H1 (cell line): ENCODE data around the gene UBAP2L. TPM values are rescaled to one million over a fixed set of nuclear protein-coding genes. Genes with fewer than 3 reads are reported as not detected.
A peak's percentile ranks its signal among the peaks of the same experiment; 100 is the strongest.

Experiments used
- CTCF ChIA-PET: fragments of 300-600 bp; sonication (Branson Sonifier 250); formaldehyde crosslinking; loops from one replicate; lab custom pipeline; 2021; ENCODE audit not compliant: partially characterized antibody; lab: Charles Lee
- POLR2A ChIA-PET: fragments of 300-600 bp; sonication (Branson Sonifier 250); formaldehyde crosslinking; loops from one replicate; lab custom pipeline; 2021; ENCODE audit warnings: inconsistent platforms; ENCODE audit not compliant: partially characterized antibody; lab: Charles Lee
- DNase-seq, 2 experiments: peaks; one replicate each; pipeline versions ENCODE4 v3.0.0 to v3.0.0-alpha.2; 2010 to 2022; ENCODE audit warnings: low spot score in 2 of 2, low read depth in 1 of 2, mixed read lengths in 1 of 2
- FAIRE-seq: peaks from 2 replicates; lab custom pipeline; 2011; peaks lifted over from hg19 to GRCh38; lab: Jason Lieb, UNC
- H2AFZ ChIP-seq: 2 replicates; pipeline ENCODE4 v1.8.1; 2012; ENCODE audit warnings: low read length, inconsistent platforms
- H2AK5ac ChIP-seq: 2 replicates; pipeline ENCODE4 v1.6.1; 2013; ENCODE audit warnings: low read depth, low read length
- H2BK120ac ChIP-seq: replicated peaks from 2 replicates; pipeline ENCODE3; 2013; ENCODE audit warnings: low read depth, low read length, inconsistent platforms
- H2BK12ac ChIP-seq: 2 replicates; pipeline ENCODE4 v1.6.1; 2013; ENCODE audit warnings: low read depth, low read length
- H2BK15ac ChIP-seq: 2 replicates; pipeline ENCODE4 v1.6.1; 2013; ENCODE audit warnings: low read length
- H2BK20ac ChIP-seq: 2 replicates; pipeline ENCODE4 v1.6.1; 2013; ENCODE audit warnings: low read length
- H2BK5ac ChIP-seq: 2 replicates; pipeline ENCODE4 v1.6.1; 2013; ENCODE audit warnings: low read depth, low read length
- H3K14ac ChIP-seq: 2 replicates; pipeline ENCODE4 v1.6.1; 2013; ENCODE audit warnings: inconsistent platforms; ENCODE audit not compliant: insufficient read length
- H3K18ac ChIP-seq: 2 replicates; pipeline ENCODE4 v1.6.1; 2013; ENCODE audit warnings: low read length; ENCODE audit errors: extremely low read depth
- H3K23ac ChIP-seq: 2 replicates; pipeline ENCODE4 v1.6.1; 2013; ENCODE audit warnings: inconsistent platforms; ENCODE audit not compliant: insufficient read length
- H3K23me2 ChIP-seq: 2 replicates; pipeline ENCODE4 v1.6.1; 2013; ENCODE audit warnings: low read depth, low read length
- H3K27ac ChIP-seq: 2 replicates; pipeline ENCODE4 v1.6.1; 2011; ENCODE audit warnings: low read depth, low read length, inconsistent platforms
- H3K27me3 ChIP-seq, 4 experiments: replicated peaks in 1 of 4; 1 replicate in 1 of 4; 2 replicates in 3 of 4; pipeline versions ENCODE4 v1.6.1 to v1.8.1; 2011 to 2013; ENCODE audit warnings: low read length in 3 of 4, mild to moderate bottlenecking in 3 of 4, inconsistent platforms in 2 of 4, mixed read lengths in 2 of 4, moderate library complexity in 1 of 4; ENCODE audit not compliant: control insufficient read depth in 3 of 4, insufficient read depth in 3 of 4; ENCODE audit errors: extremely low read depth in 1 of 4
- H3K36me3 ChIP-seq, 4 experiments: 2 replicates each; pipeline versions ENCODE4 v1.6.1 to v1.8.1; 2011 to 2013; ENCODE audit warnings: mild to moderate bottlenecking in 4 of 4, low read length in 3 of 4, moderate library complexity in 2 of 4, control low read depth in 1 of 4, inconsistent platforms in 1 of 4; ENCODE audit not compliant: insufficient read depth in 4 of 4, control insufficient read depth in 2 of 4
- H3K4ac ChIP-seq: replicated peaks from 2 replicates; pipeline ENCODE3; 2013; ENCODE audit warnings: low read length, low read depth, mixed read lengths, inconsistent platforms; ENCODE audit not compliant: insufficient read length
- H3K4me1 ChIP-seq, 4 experiments: replicated peaks in 1 of 4; 1 replicate in 1 of 4; 2 replicates in 3 of 4; pipeline versions ENCODE4 v1.6.1 to v1.8.1; 2011 to 2013; ENCODE audit warnings: low read length in 3 of 4, inconsistent platforms in 2 of 4, mixed read lengths in 1 of 4; ENCODE audit not compliant: insufficient read depth in 4 of 4, control insufficient read depth in 3 of 4
- H3K4me2 ChIP-seq, 2 experiments: 2 replicates each; pipeline versions ENCODE4 v1.6.1 to v1.8.1; 2011 to 2013; ENCODE audit warnings: low read depth in 2 of 2, low read length in 2 of 2, control low read depth in 1 of 2, inconsistent platforms in 1 of 2, mild to moderate bottlenecking in 1 of 2; ENCODE audit not compliant: insufficient read depth in 1 of 2
- H3K4me3 ChIP-seq, 4 experiments: fragments of 200-600, 300-600 bp in 1 of 4; sonication (generic), shearing (Covaris generic), sonication (Bioruptor Twin) in 1 of 4; 2 replicates each; pipeline versions ENCODE4 v1.5.1 to v1.8.1; 2011 to 2016; ENCODE audit warnings: low read length in 4 of 4, low read depth in 3 of 4, control low read depth in 2 of 4, inconsistent platforms in 2 of 4, mild to moderate bottlenecking in 2 of 4, mixed read lengths in 1 of 4, moderate library complexity in 1 of 4; ENCODE audit not compliant: insufficient read depth in 2 of 4; ENCODE audit errors: extremely low read depth in 1 of 4
- H3K56ac ChIP-seq: replicated peaks from 2 replicates; pipeline ENCODE3; 2013; ENCODE audit warnings: low read depth, mild to moderate bottlenecking, mixed read lengths, low read length, inconsistent platforms; ENCODE audit not compliant: insufficient read length
- H3K79me1 ChIP-seq: 2 replicates; pipeline ENCODE4 v1.6.1; 2013; ENCODE audit warnings: low read depth, low read length, control low read depth
- H3K79me2 ChIP-seq, 2 experiments: 2 replicates each; pipeline versions ENCODE4 v1.6.1 to v1.8.1; 2012 to 2013; ENCODE audit warnings: low read length in 2 of 2, mild to moderate bottlenecking in 2 of 2, inconsistent platforms in 1 of 2; ENCODE audit not compliant: insufficient read depth in 2 of 2, control insufficient read depth in 1 of 2
- H3K9ac ChIP-seq, 4 experiments: replicated peaks in 1 of 4; 1 replicate in 1 of 4; 2 replicates in 3 of 4; pipeline versions ENCODE4 v1.6.1 to v1.8.1; 2011 to 2013; ENCODE audit warnings: low read depth in 3 of 4, low read length in 3 of 4, control low read depth in 2 of 4, mild to moderate bottlenecking in 2 of 4, moderate library complexity in 2 of 4, inconsistent platforms in 1 of 4; ENCODE audit errors: extremely low read depth in 1 of 4
- H3K9me3 ChIP-seq, 2 experiments: 2 replicates each; pipeline versions ENCODE4 v1.6.1 to v1.8.1; 2012 to 2013; ENCODE audit warnings: mild to moderate bottlenecking in 2 of 2, moderate library complexity in 2 of 2, control low read depth in 1 of 2, inconsistent platforms in 1 of 2, low read depth in 1 of 2, low read length in 1 of 2, mixed read lengths in 1 of 2; ENCODE audit not compliant: insufficient read depth in 2 of 2
- H4K20me1 ChIP-seq, 2 experiments: replicated peaks in 1 of 2; 2 replicates each; pipeline versions ENCODE3 to v1.8.1; 2011 to 2013; ENCODE audit warnings: inconsistent platforms in 2 of 2, low read length in 2 of 2, mild to moderate bottlenecking in 1 of 2; ENCODE audit not compliant: insufficient read depth in 2 of 2, control insufficient read depth in 1 of 2
- H4K5ac ChIP-seq: 2 replicates; pipeline ENCODE4 v1.6.1; 2013; ENCODE audit warnings: low read length, low read depth, mixed read lengths, inconsistent platforms; ENCODE audit not compliant: insufficient read length
- H4K8ac ChIP-seq: 2 replicates; pipeline ENCODE4 v1.8.0; 2013; ENCODE audit warnings: mild to moderate bottlenecking, moderate library complexity, low read length, inconsistent platforms; ENCODE audit not compliant: insufficient read depth; ENCODE audit errors: extremely low read depth
- H4K91ac ChIP-seq: replicated peaks from 2 replicates; pipeline ENCODE3; 2013; ENCODE audit warnings: low read length, mixed read lengths, inconsistent platforms; ENCODE audit not compliant: insufficient read length
- NRF1 ChIP-seq: IDR thresholded peaks from 2 replicates; pipeline ENCODE4 v1.6.1; 2011; ENCODE audit warnings: mild to moderate bottlenecking, low read depth, low read length, improper control_type of control experiment
- WGBS, 2 experiments: shearing (Covaris generic) in 1 of 2; methylation state at CpG; one replicate each; pipeline versions ENCODE4 v1.1.6 to v1.1.7; 2013 to 2015; ENCODE audit warnings: low lambda C conversion rate in 2 of 2, mixed read lengths in 2 of 2, inconsistent platforms in 1 of 2, low coverage in 1 of 2, missing lambda C conversion rate in 1 of 2; ENCODE audit not compliant: insufficient replicate concordance in 2 of 2, insufficient coverage in 1 of 2, insufficient read length in 1 of 2; ENCODE audit errors: extremely low coverage in 1 of 2, missing lambda C conversion rate in 1 of 2; 5-methylcytosine and 5-hydroxymethylcytosine counted together
- polyA plus RNA-seq, 7 experiments: library from polyadenylated mRNA; depleted of rRNA in 3 of 7; stranded (reverse) in 5 of 7; unstranded in 2 of 7; fragments of >200 nt in 5 of 7; fragments of 200-250 nt in 2 of 7; gene quantifications; 1 replicate in 5 of 7; 2 replicates in 1 of 7; 4 replicates in 1 of 7; pipeline versions ENCODE4 v1.2.1 to v1.2.3, GENCODE V29; 2011 to 2013; ENCODE audit warnings: missing spikeins in 2 of 7, mixed read lengths in 2 of 7
- total RNA-seq: library from RNA; stranded (reverse); fragmentation: NEBNext Ultra II Directional; extraction: Animal tissue kit (Norgen Biotek cat#: 25700); gene quantifications from 2 replicates; pipeline ENCODE4 v1.2.1, GENCODE V29; 2021
- TF ChIP-seq, protein P1 (sequence below), 3 experiments: IDR thresholded peaks; 1 replicate in 2 of 3; 2 replicates in 1 of 3; pipeline versions ENCODE4 v1.5.1 to v1.6.1; 2011; ENCODE audit warnings: low read length in 3 of 3, mild to moderate bottlenecking in 3 of 3, inconsistent platforms in 2 of 3, low read depth in 1 of 3, moderate library complexity in 1 of 3; ENCODE audit not compliant: insufficient read depth in 1 of 3; ENCODE audit errors: control extremely low read depth in 1 of 3

The UBAP2L gene
- total and polyA plus RNA-seq, 2 of the 8 experiments (the other 6 are each of a cell fraction or from before 2014, with no cell fraction given), result 254 to 349 TPM

DNA sequence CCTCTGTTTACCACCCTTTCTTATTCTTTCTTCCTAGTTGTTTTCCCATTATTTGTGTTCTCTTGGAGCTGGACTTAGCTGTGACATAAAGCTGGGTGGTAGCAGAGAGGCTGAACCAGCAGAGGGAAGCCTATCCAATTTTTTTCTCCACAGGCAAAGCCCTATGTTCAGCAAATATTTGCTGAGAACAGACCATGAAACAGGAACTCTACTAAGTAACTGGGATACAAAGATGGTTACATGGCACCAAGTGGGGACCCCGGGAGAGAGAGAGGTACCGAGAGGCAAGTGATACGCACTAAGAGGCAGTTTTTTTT is 21.2 kb upstream of the UBAP2L start:
- Histone ChIP-seq H3K27ac (no peak overlapping the region), H2BK120ac (no peak overlapping the region), H4K20me1 (no peaks in the 10 kb centered on the region), H3K23ac (no peak overlapping the region), H3K79me2 (no peaks in the 10 kb centered on the region)
- 87% methylated on average over 3 of the region's 3 CpGs; no CpG with 5 or more reads in 1 of the 2 experiments for WGBS, 2 experiments
- no peak for TF ChIP-seq NRF1
- TF ChIP-seq, protein P1, sequence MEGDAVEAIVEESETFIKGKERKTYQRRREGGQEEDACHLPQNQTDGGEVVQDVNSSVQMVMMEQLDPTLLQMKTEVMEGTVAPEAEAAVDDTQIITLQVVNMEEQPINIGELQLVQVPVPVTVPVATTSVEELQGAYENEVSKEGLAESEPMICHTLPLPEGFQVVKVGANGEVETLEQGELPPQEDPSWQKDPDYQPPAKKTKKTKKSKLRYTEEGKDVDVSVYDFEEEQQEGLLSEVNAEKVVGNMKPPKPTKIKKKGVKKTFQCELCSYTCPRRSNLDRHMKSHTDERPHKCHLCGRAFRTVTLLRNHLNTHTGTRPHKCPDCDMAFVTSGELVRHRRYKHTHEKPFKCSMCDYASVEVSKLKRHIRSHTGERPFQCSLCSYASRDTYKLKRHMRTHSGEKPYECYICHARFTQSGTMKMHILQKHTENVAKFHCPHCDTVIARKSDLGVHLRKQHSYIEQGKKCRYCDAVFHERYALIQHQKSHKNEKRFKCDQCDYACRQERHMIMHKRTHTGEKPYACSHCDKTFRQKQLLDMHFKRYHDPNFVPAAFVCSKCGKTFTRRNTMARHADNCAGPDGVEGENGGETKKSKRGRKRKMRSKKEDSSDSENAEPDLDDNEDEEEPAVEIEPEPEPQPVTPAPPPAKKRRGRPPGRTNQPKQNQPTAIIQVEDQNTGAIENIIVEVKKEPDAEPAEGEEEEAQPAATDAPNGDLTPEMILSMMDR (IDR thresholded peaks at IDR 0.05; ENCODE audit: control extremely low read depth in 1 of 3, insufficient read depth in 1 of 3, low read depth in 1 of 3, low read length in 3 of 3), result peak in 1 of 3 experiments; percentile 1; a peak in 1 of 4 replicates
- TF ChIP-seq, all 59 proteins: peak for 1
- Histone ChIP-seq H3K9ac (no peak overlapping the region), H2BK12ac (no peak overlapping the region), H3K79me1 (no peaks in the 10 kb centered on the region), H3K36me3 (no peaks in the 10 kb centered on the region), H4K91ac (no peak overlapping the region), H4K5ac (no peak overlapping the region), H3K4me3 (no peak overlapping the region), H3K56ac (no peak overlapping the region), H3K18ac (no peak overlapping the region), H2AFZ (peak overlapping the region; percentile 99), H3K14ac (no peak overlapping the region), H3K4me2 (peak overlapping the region in 1 of 2 experiments; percentile 52; a peak in 1 of 4 replicates), H3K23me2 (peaks cover 2% of the 10 kb centered on the region; the same call in 1 of the 2 replicates), H2BK5ac (no peak overlapping the region), H2AK5ac (no peak overlapping the region), H3K4ac (no peak overlapping the region), H3K27me3 (no peaks in the 10 kb centered on the region), H3K4me1 (peaks cover 0 to 7% (median 2%) of the 10 kb centered on the region in 4 experiments; a peak in 1 of 7 replicates), H3K9me3 (no peaks in the 10 kb centered on the region), H2BK20ac (no peak overlapping the region), H4K8ac (no peak overlapping the region), H2BK15ac (no peak overlapping the region)
- POLR2A ChIA-PET, result interaction anchor here (0.6 to 10.7 kb wide), 9 partner anchors 9 to 129 kb away, joined by 3 to 99 read pairs (median 3); partner anchors contain the start of gene UBAP2L
- FAIRE-seq (no peak), DNase-seq (no peak)
- CTCF ChIA-PET, result interaction anchor here (0.6 to 3.6 kb wide), 22 partner anchors 8 to 1056 kb away, joined by 3 to 19 read pairs (median 4); partner anchors contain the start of genes ENTREP3, HAX1 and TPM3
